ENCODE measurements around the gene RNF207. TPM values are rescaled to one million over a fixed set of nuclear protein-coding genes. Genes with fewer than 3 reads are reported as not detected.
A peak's percentile ranks its signal among the peaks of the same experiment; 100 is the strongest.

RNF207 gene
- total RNA-seq, 1 experiment from 2014 or later: 9.2 TPM

DNA sequence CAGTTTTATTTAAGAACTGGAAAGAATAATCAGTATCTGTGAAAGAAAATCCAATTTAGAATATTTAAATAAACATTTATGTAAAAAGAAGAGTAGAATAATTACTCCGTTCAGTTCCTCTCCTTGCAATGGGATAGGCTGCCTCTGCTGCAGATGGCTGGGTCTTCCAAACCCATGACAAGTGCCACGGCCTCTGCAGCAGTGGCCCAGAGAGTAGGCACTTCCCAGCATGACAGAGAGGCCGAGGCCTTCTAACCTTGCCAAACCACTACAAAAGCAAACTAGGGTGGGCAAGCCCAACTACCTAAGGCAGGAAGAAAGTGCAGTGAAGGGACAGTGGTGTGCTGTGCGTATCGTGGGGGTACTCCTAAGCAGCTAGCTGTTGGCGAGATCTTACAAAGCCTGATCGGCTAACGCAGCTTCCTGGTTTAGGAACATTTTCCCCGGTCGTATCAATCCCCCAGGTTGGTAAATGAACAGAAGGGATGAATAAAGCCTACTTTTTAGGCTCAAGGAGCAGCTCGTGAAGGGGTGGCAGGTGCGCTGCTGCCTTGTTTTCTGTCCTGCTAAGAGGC is 15.4 kb downstream of the RNF207 start:
- Mint-ChIP-seq H3K9me3 (no peaks in the 10 kb centered on the region), H3K4me1 (no peaks in the 10 kb centered on the region), H3K36me3 (peaks cover 36% of the 10 kb centered on the region), H3K4me3 (no peak overlapping the region), H3K27me3 (ENCODE audit: low read depth) (no peaks in the 10 kb centered on the region), H3K27ac (peak overlapping the region; percentile 40; the same call in 1 of the 2 replicates)
- CTCF ChIA-PET: interaction anchor here (5.4 kb wide), 1 partner anchor 16 kb away, joined by 39 read pairs; the partner anchor contains the start of gene RNF207
- no peak for ATAC-seq
- POLR2A ChIA-PET: no interaction called here
- no peak for DNase-seq (ENCODE audit: low spot score)
- TF ChIP-seq STAT6 (CRISPR knock-in tag; conservative IDR thresholded peaks at IDR 0.05; ENCODE audit: low read depth) (no peak), SMAD4 (CRISPR knock-in tag; IDR thresholded peaks at IDR 0.05) (no peak), NFATC4 (CRISPR knock-in tag; IDR thresholded peaks at IDR 0.05) (no peak), ATF1 (CRISPR knock-in tag; IDR thresholded peaks at IDR 0.05) (no peak), ZNF396 (CRISPR knock-in tag; IDR thresholded peaks at IDR 0.05; ENCODE audit: borderline replicate concordance) (no peak), PRRX2 (CRISPR knock-in tag; IDR thresholded peaks at IDR 0.05) (no peak), JUN (CRISPR knock-in tag; IDR thresholded peaks at IDR 0.05) (no peak), ZNF416 (CRISPR knock-in tag; IDR thresholded peaks at IDR 0.05) (no peak), ETV6 (CRISPR knock-in tag; IDR thresholded peaks at IDR 0.05) (no peak), ZBTB21 (CRISPR knock-in tag; IDR thresholded peaks at IDR 0.05; ENCODE audit: borderline replicate concordance) (no peak), ZNF532 (CRISPR knock-in tag; IDR thresholded peaks at IDR 0.05; ENCODE audit: borderline replicate concordance) (no peak), KAT7 (CRISPR knock-in tag; IDR thresholded peaks at IDR 0.05; ENCODE audit: borderline replicate concordance) (no peak), FOXP1 (CRISPR knock-in tag; IDR thresholded peaks at IDR 0.05; ENCODE audit: borderline replicate concordance) (no peak), RELA (CRISPR knock-in tag; IDR thresholded peaks at IDR 0.05; ENCODE audit: borderline replicate concordance) (no peak), ZNF121 (CRISPR knock-in tag; IDR thresholded peaks at IDR 0.05) (no peak), FOXJ3 (CRISPR knock-in tag; IDR thresholded peaks at IDR 0.05; ENCODE audit: borderline replicate concordance) (no peak)
- TF ChIP-seq, protein P1, sequence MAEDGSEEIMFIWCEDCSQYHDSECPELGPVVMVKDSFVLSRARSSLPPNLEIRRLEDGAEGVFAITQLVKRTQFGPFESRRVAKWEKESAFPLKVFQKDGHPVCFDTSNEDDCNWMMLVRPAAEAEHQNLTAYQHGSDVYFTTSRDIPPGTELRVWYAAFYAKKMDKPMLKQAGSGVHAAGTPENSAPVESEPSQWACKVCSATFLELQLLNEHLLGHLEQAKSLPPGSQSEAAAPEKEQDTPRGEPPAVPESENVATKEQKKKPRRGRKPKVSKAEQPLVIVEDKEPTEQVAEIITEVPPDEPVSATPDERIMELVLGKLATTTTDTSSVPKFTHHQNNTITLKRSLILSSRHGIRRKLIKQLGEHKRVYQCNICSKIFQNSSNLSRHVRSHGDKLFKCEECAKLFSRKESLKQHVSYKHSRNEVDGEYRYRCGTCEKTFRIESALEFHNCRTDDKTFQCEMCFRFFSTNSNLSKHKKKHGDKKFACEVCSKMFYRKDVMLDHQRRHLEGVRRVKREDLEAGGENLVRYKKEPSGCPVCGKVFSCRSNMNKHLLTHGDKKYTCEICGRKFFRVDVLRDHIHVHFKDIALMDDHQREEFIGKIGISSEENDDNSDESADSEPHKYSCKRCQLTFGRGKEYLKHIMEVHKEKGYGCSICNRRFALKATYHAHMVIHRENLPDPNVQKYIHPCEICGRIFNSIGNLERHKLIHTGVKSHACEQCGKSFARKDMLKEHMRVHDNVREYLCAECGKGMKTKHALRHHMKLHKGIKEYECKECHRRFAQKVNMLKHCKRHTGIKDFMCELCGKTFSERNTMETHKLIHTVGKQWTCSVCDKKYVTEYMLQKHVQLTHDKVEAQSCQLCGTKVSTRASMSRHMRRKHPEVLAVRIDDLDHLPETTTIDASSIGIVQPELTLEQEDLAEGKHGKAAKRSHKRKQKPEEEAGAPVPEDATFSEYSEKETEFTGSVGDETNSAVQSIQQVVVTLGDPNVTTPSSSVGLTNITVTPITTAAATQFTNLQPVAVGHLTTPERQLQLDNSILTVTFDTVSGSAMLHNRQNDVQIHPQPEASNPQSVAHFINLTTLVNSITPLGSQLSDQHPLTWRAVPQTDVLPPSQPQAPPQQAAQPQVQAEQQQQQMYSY (CRISPR knock-in tag; IDR thresholded peaks at IDR 0.05): no peak
- TF ChIP-seq, protein P2, sequence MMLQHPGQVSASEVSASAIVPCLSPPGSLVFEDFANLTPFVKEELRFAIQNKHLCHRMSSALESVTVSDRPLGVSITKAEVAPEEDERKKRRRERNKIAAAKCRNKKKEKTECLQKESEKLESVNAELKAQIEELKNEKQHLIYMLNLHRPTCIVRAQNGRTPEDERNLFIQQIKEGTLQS (CRISPR knock-in tag; conservative IDR thresholded peaks at IDR 0.05): no peak

All from WTC11 (cell line).